ENCODE measurements around the gene FRMD8. TPM values are rescaled to one million over a fixed set of nuclear protein-coding genes. Genes with fewer than 3 reads are reported as not detected.
A peak's percentile ranks its signal among the peaks of the same experiment; 100 is the strongest.

FRMD8 gene
- total and polyA plus RNA-seq, 2 experiments from 2014 or later: 25.4 to 106 TPM

DNA sequence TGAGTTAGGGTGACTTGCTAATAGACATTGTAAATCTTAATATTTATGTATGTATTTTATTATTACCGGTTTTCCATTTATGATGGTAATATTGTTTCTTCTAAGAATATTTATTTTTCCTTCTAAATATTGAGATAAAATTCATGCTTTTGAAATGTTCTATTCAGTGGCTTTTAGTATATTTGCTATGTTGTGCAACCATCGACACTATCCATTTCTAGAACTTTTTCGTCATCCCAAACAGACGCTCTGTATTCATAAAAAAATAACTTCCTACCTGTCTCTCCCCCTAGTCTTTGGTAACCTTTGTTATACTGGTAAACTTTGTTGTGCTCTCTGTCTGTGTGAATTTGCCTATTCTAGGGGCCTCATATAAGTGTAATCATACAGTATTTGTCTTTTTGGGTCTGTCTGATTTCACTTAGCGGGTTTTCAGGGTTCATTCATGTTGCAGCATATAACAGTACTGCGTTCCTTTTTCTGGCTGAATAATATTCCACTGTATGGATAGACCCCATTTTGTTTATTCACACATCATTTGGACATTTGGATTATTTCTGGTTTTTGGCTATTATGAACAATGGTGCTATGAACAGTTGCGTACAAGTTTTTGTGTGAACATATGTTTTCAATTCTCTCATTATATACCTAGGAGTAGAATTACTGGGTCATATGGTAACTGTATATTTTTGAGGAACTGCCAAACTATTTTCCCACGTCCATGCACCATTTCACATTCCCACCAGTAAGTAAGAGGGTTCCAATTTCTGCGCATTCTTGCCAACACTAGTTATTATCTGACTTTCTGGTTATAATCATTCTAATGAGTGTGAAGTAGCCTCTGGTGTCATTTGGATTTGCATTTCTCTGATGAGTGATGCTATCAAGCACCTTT, 52.1 kb downstream of the FRMD8 start:
- 80 to 83% methylated on average over 9 of the region's 9 CpGs for WGBS, 2 experiments (ENCODE audit: low coverage in 1 of 2, low lambda C conversion rate in 2 of 2, missing lambda C conversion rate in 2 of 2)
- H3K4me2 ChIP-seq (ENCODE audit: unreplicated experiment): peak overlapping the region; percentile 42

GRCh38 chr11:65439331-65440181, 53.1 kb downstream of the FRMD8 start:
- in situ Hi-C loops (cut with MboI): no loop called here
- H3K27me3 ChIP-seq (replicated peaks; ENCODE audit: insufficient read depth): no peaks in the 10 kb centered on the region
- H3F3A ChIP-seq (ENCODE audit: insufficient read depth): peaks cover 99% of the 10 kb centered on the region
- peak overlapping the region; percentile 100 for H3K27ac ChIP-seq
- H3K4me2 ChIP-seq (ENCODE audit: unreplicated experiment): peak overlapping the region; percentile 42
- 71 to 73% methylated on average over 7 of the region's 7 CpGs for WGBS, 2 experiments (ENCODE audit: low coverage in 1 of 2, low lambda C conversion rate in 2 of 2, missing lambda C conversion rate in 2 of 2)
- H4K20me1 ChIP-seq (ENCODE audit: insufficient read depth): peaks cover 59% of the 10 kb centered on the region
- no peaks in the 10 kb centered on the region for H3K9me3 ChIP-seq (ENCODE audit: low read depth)
- H3K9ac ChIP-seq: peak overlapping the region; percentile 100
- H3K36me3 ChIP-seq (ENCODE audit: low read depth): peaks cover 56% of the 10 kb centered on the region
- H3K4me1 ChIP-seq (ENCODE audit: insufficient read depth): peaks cover 70% of the 10 kb centered on the region
- H3K9me2 ChIP-seq (ENCODE audit: insufficient read depth): no peaks in the 10 kb centered on the region
- no peak overlapping the region for H2AFZ ChIP-seq
- peak overlapping the region; percentile 48 for H3K4me3 ChIP-seq
- DNase-seq: peak; percentile 58
- no peak for TF ChIP-seq EZH2 (IDR thresholded peaks at IDR 0.05; ENCODE audit: insufficient read depth, poor library complexity, severe bottlenecking)
- TF ChIP-seq EZH2phosphoT487 (IDR thresholded peaks at IDR 0.05; ENCODE audit: insufficient read depth, low read depth): no peak
- H3K79me2 ChIP-seq (ENCODE audit: insufficient read depth): peaks cover 97% of the 10 kb centered on the region

More for the DNA sequence above, 52.1 kb downstream of the FRMD8 start:
- no peak for TF ChIP-seq EZH2phosphoT487 (IDR thresholded peaks at IDR 0.05; ENCODE audit: insufficient read depth, low read depth)
- TF ChIP-seq EZH2 (IDR thresholded peaks at IDR 0.05; ENCODE audit: insufficient read depth, poor library complexity, severe bottlenecking): no peak
- Histone ChIP-seq H3K9me3 (ENCODE audit: low read depth) (no peaks in the 10 kb centered on the region), H3K27ac (peak overlapping the region; percentile 100), H3K79me2 (ENCODE audit: insufficient read depth) (peaks cover 99% of the 10 kb centered on the region), H3K27me3 (replicated peaks; ENCODE audit: insufficient read depth) (no peaks in the 10 kb centered on the region), H3K4me3 (peak overlapping the region; percentile 48), H2AFZ (no peak overlapping the region), H3K4me1 (ENCODE audit: insufficient read depth) (peaks cover 74% of the 10 kb centered on the region), H4K20me1 (ENCODE audit: insufficient read depth) (peaks cover 62% of the 10 kb centered on the region), H3K9ac (peak overlapping the region; percentile 100), H3F3A (ENCODE audit: insufficient read depth) (peaks cover 99% of the 10 kb centered on the region), H3K9me2 (ENCODE audit: insufficient read depth) (no peaks in the 10 kb centered on the region), H3K36me3 (ENCODE audit: low read depth) (peaks cover 64% of the 10 kb centered on the region)
- peak; percentile 47 for DNase-seq
- in situ Hi-C loops (cut with MboI): no loop called here

DNA sequence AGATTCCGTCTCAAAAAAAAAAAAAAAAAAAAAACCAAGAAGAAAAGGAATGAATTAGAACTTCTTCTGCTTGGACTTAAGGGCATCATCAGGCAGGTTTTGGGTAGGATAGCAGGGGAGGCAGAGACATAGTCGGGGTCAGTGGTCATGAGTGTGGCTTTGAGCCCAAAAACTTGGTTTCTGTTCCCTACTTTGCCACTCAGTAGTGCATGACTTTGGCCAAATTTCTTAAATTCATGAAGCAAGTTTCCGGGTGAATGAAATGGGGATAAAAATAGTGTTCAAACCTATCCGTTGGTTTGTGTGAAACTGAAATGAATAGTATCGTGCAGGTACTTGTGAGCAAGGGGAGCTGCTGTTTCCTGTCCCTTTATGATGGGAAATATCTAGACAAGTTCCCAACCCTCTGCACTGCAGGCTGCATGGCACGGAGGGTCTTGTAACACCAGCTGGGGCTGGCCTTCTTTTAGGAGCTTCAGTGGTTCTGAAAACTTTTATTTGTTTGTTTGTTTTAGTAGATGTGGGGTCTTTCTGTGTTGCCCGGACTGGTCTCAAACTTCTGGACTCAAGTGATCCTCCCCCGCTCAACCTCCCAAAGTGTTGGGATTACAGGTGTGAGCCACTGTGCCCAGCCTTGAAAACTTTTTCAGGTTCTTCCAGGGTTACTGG, 54.5 kb downstream of the FRMD8 start:
- Histone ChIP-seq H2AFZ (no peak overlapping the region), H3K79me2 (ENCODE audit: insufficient read depth) (peaks cover 94% of the 10 kb centered on the region), H3K27ac (peak overlapping the region; percentile 100), H3K4me3 (0 out of 2 replicates have a peak overlapping the region, but pooled peaks have one; percentile 17), H3K9me3 (ENCODE audit: low read depth) (no peaks in the 10 kb centered on the region), H4K20me1 (ENCODE audit: insufficient read depth) (peaks cover 46% of the 10 kb centered on the region; the same call in 1 of the 2 replicates), H3K27me3 (replicated peaks; ENCODE audit: insufficient read depth) (no peaks in the 10 kb centered on the region), H3K36me3 (ENCODE audit: low read depth) (peaks cover 42% of the 10 kb centered on the region), H3K9ac (peak overlapping the region; percentile 100), H3K9me2 (ENCODE audit: insufficient read depth) (no peaks in the 10 kb centered on the region), H3K4me2 (ENCODE audit: unreplicated experiment) (peak overlapping the region; percentile 14), H3K4me1 (ENCODE audit: insufficient read depth) (peaks cover 59% of the 10 kb centered on the region), H3F3A (ENCODE audit: insufficient read depth) (peaks cover 99% of the 10 kb centered on the region)
- WGBS, 2 experiments (ENCODE audit: low coverage in 1 of 2, low lambda C conversion rate in 2 of 2, missing lambda C conversion rate in 2 of 2): 29 to 31% methylated on average over 8 of the region's 8 CpGs
- in situ Hi-C loops (cut with MboI): no loop called here
- DNase-seq: peak; percentile 65
- TF ChIP-seq EZH2phosphoT487 (IDR thresholded peaks at IDR 0.05; ENCODE audit: insufficient read depth, low read depth) (0 out of 2 replicates have a peak, but pooled peaks have one; percentile 13), EZH2 (IDR thresholded peaks at IDR 0.05; ENCODE audit: insufficient read depth, poor library complexity, severe bottlenecking) (no peak)
